ENCODE measurements around the gene KIAA1671. TPM values are rescaled to one million over a fixed set of nuclear protein-coding genes. Genes with fewer than 3 reads are reported as not detected.

Gene KIAA1671
- total RNA-seq, 4 donors from 2014 or later, result 7.5 to 26.5 (median 9.1) TPM

DNA sequence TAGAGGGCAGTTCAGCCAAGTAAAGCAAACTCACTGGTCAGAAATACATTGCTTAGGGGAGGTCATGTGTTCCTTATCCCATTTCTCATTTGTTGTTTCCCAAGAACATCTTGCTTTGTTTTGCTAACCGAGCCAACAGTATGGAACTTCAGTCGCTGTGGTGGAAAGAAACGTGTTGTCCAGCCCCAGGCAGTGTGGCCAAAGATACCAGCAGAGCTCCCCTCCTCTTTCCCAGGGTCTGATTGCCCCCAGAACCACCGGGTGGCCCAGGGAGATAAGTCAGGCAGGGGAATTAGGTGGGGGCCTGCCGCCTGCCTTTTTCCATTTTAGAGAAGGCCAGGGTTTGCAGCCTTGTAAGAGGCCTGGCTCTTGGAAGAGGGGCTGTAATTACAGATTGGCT lies 148.4 kb downstream of the KIAA1671 start:
- ATAC-seq (ENCODE audit: low FRiP score), result no peak
- DNase-seq (ENCODE audit: low spot score), result no peak
- TF ChIP-seq, protein P1, sequence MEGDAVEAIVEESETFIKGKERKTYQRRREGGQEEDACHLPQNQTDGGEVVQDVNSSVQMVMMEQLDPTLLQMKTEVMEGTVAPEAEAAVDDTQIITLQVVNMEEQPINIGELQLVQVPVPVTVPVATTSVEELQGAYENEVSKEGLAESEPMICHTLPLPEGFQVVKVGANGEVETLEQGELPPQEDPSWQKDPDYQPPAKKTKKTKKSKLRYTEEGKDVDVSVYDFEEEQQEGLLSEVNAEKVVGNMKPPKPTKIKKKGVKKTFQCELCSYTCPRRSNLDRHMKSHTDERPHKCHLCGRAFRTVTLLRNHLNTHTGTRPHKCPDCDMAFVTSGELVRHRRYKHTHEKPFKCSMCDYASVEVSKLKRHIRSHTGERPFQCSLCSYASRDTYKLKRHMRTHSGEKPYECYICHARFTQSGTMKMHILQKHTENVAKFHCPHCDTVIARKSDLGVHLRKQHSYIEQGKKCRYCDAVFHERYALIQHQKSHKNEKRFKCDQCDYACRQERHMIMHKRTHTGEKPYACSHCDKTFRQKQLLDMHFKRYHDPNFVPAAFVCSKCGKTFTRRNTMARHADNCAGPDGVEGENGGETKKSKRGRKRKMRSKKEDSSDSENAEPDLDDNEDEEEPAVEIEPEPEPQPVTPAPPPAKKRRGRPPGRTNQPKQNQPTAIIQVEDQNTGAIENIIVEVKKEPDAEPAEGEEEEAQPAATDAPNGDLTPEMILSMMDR (IDR thresholded peaks at IDR 0.05), result no peak

DNA sequence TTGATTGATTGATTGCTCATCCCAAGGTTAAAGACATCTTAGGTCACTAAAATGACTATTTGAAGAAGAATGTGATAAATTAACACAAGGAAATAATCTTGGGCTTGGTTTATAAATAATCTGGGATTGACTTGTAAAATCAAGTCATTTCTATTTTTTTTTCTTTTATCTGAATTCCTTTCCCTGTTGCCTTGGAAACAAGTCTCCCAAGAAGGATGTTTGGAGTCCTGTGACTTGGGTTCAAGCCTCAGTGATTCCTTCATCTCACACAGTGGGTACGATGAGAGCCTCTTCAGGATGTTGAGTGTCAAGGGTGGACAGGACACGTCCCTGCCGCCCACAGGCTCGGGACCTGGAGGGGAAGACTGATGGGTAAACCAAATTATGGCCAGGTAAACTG lies 149.0 kb downstream of the KIAA1671 start:
- TF ChIP-seq, protein P1 (IDR thresholded peaks at IDR 0.05), result no peak
- no peak for ATAC-seq (ENCODE audit: low FRiP score)

DNA sequence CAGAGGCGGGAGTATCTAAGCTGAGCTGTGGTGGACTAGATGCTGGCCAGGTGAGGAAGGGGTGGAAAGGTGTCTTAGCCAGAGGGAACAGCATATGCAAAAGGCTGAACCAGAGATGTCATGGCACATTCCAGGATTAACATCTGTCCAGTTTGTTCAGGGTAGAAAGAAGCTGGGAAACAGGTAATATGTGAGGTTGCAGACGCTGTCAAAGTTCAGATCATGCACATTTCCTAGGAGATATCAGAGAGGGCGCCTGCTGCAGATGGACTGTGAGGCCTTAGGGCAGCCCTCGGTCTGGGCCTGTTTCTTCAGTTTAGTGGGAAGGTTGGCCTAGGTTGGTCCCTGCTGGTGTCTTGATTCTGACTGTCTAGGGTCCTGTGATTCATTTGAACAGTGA lies 149.5 kb downstream of the KIAA1671 start:
- DNase-seq (ENCODE audit: low spot score), result no peak
- TF ChIP-seq, protein P1 (IDR thresholded peaks at IDR 0.05), result no peak
- no peak for ATAC-seq (ENCODE audit: low FRiP score)

More for the DNA sequence above, 149.0 kb downstream of the KIAA1671 start:
- no peak for DNase-seq (ENCODE audit: low spot score)

DNA sequence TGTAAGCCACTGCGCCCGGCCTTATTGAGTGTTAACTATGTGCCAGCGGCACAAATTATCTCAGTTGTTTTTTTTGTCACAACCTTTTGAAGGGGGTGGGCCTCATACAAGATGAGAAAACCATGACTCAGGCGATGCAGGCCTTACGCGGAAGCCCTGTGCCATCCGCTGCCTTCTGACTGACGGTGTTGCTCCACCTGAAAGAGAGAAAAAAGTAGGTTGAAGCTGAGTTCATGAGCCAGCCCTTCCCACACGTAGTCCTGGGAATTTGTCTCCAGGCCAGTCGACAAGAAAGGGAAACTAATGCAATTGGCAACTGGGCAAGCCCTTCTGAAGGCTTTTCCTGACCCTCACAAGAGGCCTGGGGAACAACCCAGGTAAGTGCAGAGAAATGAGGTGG lies 150.2 kb downstream of the KIAA1671 start:
- TF ChIP-seq, protein P1 (IDR thresholded peaks at IDR 0.05), result no peak
- ATAC-seq (ENCODE audit: low FRiP score), result no peak
- DNase-seq (ENCODE audit: low spot score), result no peak

DNA sequence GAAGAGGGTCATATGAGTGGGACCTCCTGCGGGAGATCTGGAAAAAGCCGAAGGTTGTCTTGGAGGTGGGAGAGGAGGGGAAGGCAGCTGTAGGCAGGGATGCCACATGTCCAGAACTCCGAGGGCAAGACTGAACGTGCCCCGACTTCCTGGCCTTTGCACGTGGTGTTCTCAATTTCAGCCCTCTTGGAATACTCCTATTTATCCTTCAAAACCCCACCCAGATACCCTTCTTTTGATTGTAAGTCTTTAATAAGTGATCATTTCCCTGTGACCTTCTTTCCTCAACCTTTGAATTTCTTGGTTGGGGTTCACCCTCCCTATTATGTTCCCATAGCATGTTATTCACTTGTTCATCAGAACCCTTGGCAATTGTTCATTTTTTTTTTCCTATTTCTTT lies 151.9 kb downstream of the KIAA1671 start:
- DNase-seq (ENCODE audit: low spot score) (no peak), ATAC-seq (ENCODE audit: low FRiP score) (no peak)
- TF ChIP-seq, protein P1 (IDR thresholded peaks at IDR 0.05), result no peak

DNA sequence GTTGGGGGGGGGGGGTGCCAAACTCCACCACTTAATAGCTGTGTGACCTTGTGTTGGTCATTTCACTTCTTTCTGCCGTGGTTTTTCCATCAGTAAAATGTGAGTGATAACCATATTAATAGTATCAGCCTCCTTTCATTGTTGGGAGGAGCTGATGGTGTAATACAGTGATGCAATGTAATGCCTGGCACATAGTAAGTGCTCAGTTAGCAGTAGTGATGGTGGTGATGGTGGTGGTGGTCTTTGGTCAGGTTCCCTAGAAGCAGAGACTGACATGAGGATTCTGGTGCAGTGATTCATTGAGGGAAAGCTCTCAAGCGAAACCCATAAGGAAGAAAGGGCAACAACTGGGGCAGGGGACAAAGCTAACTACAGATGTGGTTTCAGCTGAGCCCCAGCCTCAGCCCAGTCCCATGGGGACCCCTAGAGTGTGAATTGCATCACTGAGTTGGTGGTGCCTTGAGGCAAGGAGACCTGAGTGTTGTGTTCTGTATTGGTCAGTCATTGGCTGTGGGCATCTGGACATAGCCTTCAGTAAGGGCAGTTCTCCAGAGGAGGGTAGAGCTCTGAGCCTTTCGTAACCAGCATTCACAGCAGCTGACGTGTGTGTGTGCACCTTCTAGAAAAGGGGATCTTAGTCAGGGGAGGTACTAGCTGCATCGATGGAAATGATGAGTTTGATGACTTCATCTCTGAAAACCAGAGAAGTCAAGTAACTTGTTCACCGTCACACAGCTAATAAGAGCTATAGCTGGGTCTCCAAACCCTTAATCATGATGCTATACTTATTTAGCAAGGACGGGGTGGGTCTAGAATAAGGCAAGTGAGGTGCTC lies 153.5 kb downstream of the KIAA1671 start:
- ATAC-seq (ENCODE audit: low FRiP score), result no peak
- TF ChIP-seq, protein P1 (IDR thresholded peaks at IDR 0.05), result no peak

More for the DNA sequence above, 153.5 kb downstream of the KIAA1671 start:
- DNase-seq (ENCODE audit: low spot score), result no peak
